IMR-90 (cell line): ENCODE measurements around the gene TGM1. TPM values are rescaled to one million over a fixed set of nuclear protein-coding genes. Genes with fewer than 3 reads are reported as not detected.

Experiments used
- ATAC-seq: fragments of 200-7000 bp; cut with Tn5 transposase; 2 replicates; pipeline ENCODE4 v1.9.1; 2020; ENCODE audit warnings: low read depth, mild to moderate bottlenecking, moderate library complexity
- BruUV-seq: library from RNA; stranded (reverse); fragments of 400-500 nt; replicated peaks from 2 replicates; lab custom pipeline; 2021; lab: Mats Ljungman, UMichigan
- CTCF ChIA-PET: fragments of 300-600 bp; formaldehyde crosslinking; extraction: SDS; loops from one replicate; lab custom pipeline; 2021; ENCODE audit warnings: antibody characterized with exemption; lab: Yijun Ruan, JAX
- POLR2A ChIA-PET: fragments of 300-600 bp; sonication (Branson Sonifier 250); formaldehyde crosslinking; loops from one replicate; lab custom pipeline; 2022; ENCODE audit warnings: antibody characterized with exemption; ENCODE audit not compliant: unreplicated experiment; lab: Charles Lee
- DNase-seq: peaks from one replicate; pipeline ENCODE4 v3.0.0; 2013
- H2AFZ ChIP-seq: replicated peaks from 2 replicates; pipeline ENCODE3; 2013; ENCODE audit warnings: low read length, mild to moderate bottlenecking; ENCODE audit not compliant: poor library complexity
- H2AK5ac ChIP-seq: 2 replicates; pipeline ENCODE4 v1.6.1; 2013; ENCODE audit warnings: low read depth, low read length, inconsistent platforms
- H2AK9ac ChIP-seq: replicated peaks from 2 replicates; pipeline ENCODE3; 2013; ENCODE audit warnings: mild to moderate bottlenecking, low read depth, low read length, moderate library complexity; ENCODE audit not compliant: poor library complexity
- H2BK120ac ChIP-seq: 2 replicates; pipeline ENCODE4 v1.6.1; 2013; ENCODE audit warnings: low read depth, low read length, inconsistent platforms
- H2BK15ac ChIP-seq: 3 replicates; pipeline ENCODE4 v1.6.1; 2013; ENCODE audit warnings: low read depth, low read length, inconsistent platforms
- H2BK20ac ChIP-seq: 2 replicates; pipeline ENCODE4 v1.6.1; 2013; ENCODE audit warnings: low read depth, mild to moderate bottlenecking, inconsistent platforms, low read length, moderate library complexity
- H2BK5ac ChIP-seq: 2 replicates; pipeline ENCODE4 v1.6.1; 2013; ENCODE audit warnings: mild to moderate bottlenecking, low read depth, low read length, inconsistent platforms; ENCODE audit not compliant: poor library complexity, severe bottlenecking
- H3K14ac ChIP-seq: replicated peaks from 2 replicates; pipeline ENCODE4 v1.6.1; 2013; ENCODE audit warnings: low read depth, low read length, inconsistent platforms
- H3K18ac ChIP-seq: 2 replicates; pipeline ENCODE4 v1.6.1; 2013; ENCODE audit warnings: low read depth, low read length, control low read depth
- H3K23ac ChIP-seq: 2 replicates; pipeline ENCODE4 v1.6.1; 2013; ENCODE audit warnings: low read depth, low read length, inconsistent platforms
- H3K27ac ChIP-seq: 2 replicates; pipeline ENCODE4 v1.5.1; 2013; ENCODE audit warnings: mild to moderate bottlenecking, control low read depth, low read length; ENCODE audit not compliant: insufficient read depth
- H3K27me3 ChIP-seq: 2 replicates; pipeline ENCODE4 v1.6.1; 2013; ENCODE audit warnings: low read length; ENCODE audit not compliant: control insufficient read depth, insufficient read depth
- H3K36me3 ChIP-seq: 2 replicates; pipeline ENCODE4 v1.6.1; 2013; ENCODE audit warnings: low read length, mixed read lengths; ENCODE audit not compliant: control insufficient read depth, insufficient read depth
- H3K4ac ChIP-seq: 2 replicates; pipeline ENCODE4 v1.6.1; 2013; ENCODE audit warnings: low read depth, low read length, inconsistent platforms
- H3K4me1 ChIP-seq: 2 replicates; pipeline ENCODE4 v1.6.1; 2013; ENCODE audit warnings: low read length, mixed read lengths; ENCODE audit not compliant: control insufficient read depth, insufficient read depth
- H3K4me2 ChIP-seq: 2 replicates; pipeline ENCODE4 v1.6.1; 2013; ENCODE audit warnings: low read depth, mild to moderate bottlenecking, control low read depth, low read length, moderate library complexity
- H3K4me3 ChIP-seq: 2 replicates; pipeline ENCODE4 v1.5.1; 2013; ENCODE audit warnings: low read depth, mild to moderate bottlenecking, control low read depth, low read length, moderate library complexity; ENCODE audit not compliant: insufficient read depth
- H3K56ac ChIP-seq: 2 replicates; pipeline ENCODE4 v1.6.1; 2013; ENCODE audit warnings: low read length, inconsistent platforms; ENCODE audit not compliant: insufficient read depth; ENCODE audit errors: extremely low read depth
- H3K79me1 ChIP-seq, 2 experiments: 2 replicates each; pipeline ENCODE4 v1.6.1; 2013; ENCODE audit warnings: low read length in 2 of 2, inconsistent platforms in 1 of 2, low read depth in 1 of 2
- H3K9ac ChIP-seq: 2 replicates; pipeline ENCODE4 v1.6.1; 2013; ENCODE audit warnings: low read depth, low read length, control low read depth
- H3K9me1 ChIP-seq: 2 replicates; pipeline ENCODE4 v1.6.1; 2013; ENCODE audit warnings: low read length, inconsistent platforms; ENCODE audit not compliant: insufficient read depth
- H3K9me3 ChIP-seq: 2 replicates; pipeline ENCODE4 v1.6.1; 2013; ENCODE audit warnings: low read length; ENCODE audit not compliant: control insufficient read depth, insufficient read depth
- H4K20me1 ChIP-seq: 2 replicates; pipeline ENCODE4 v1.6.1; 2013; ENCODE audit warnings: low read length, inconsistent platforms; ENCODE audit not compliant: insufficient read depth
- H4K5ac ChIP-seq: 2 replicates; pipeline ENCODE4 v1.6.1; 2013; ENCODE audit warnings: mild to moderate bottlenecking, low read depth, low read length, control low read depth
- H4K8ac ChIP-seq, 2 experiments: 2 replicates each; pipeline ENCODE4 v1.6.1; 2013; ENCODE audit warnings: low read depth in 2 of 2, low read length in 2 of 2, control low read depth in 1 of 2, inconsistent platforms in 1 of 2
- H4K91ac ChIP-seq: 2 replicates; pipeline ENCODE4 v1.6.1; 2013; ENCODE audit warnings: low read depth, low read length, inconsistent platforms; ENCODE audit not compliant: insufficient read depth
- BHLHE40 ChIP-seq: fragments of 150-350 bp; IDR thresholded peaks from 2 replicates; pipeline ENCODE4 v1.6.1; 2016; ENCODE audit warnings: mild to moderate bottlenecking, low read depth, low read length
- CEBPB ChIP-seq: IDR thresholded peaks from 2 replicates; pipeline ENCODE4 v1.6.1; 2012; ENCODE audit warnings: low read depth, low read length, improper control_type of control experiment
- CHD1 ChIP-seq: IDR thresholded peaks from 2 replicates; pipeline ENCODE4 v1.6.1; 2012; ENCODE audit warnings: low read depth, low read length, improper control_type of control experiment
- FOS ChIP-seq: fragments of 150-350 bp; IDR thresholded peaks from 2 replicates; pipeline ENCODE4 v1.6.1; 2016; ENCODE audit warnings: low read depth, low read length
- MAZ ChIP-seq: IDR thresholded peaks from 2 replicates; pipeline ENCODE4 v1.6.1; 2012; ENCODE audit warnings: low read depth, mild to moderate bottlenecking, low read length, improper control_type of control experiment, moderate library complexity, borderline replicate concordance
- NFE2L2 ChIP-seq: fragments of 150-350 bp; IDR thresholded peaks from 2 replicates; pipeline ENCODE4 v1.6.1; 2016; ENCODE audit warnings: low read depth, mild to moderate bottlenecking, low read length
- POLR2A ChIP-seq: IDR thresholded peaks from 2 replicates; pipeline ENCODE4 v1.6.1; 2012; ENCODE audit warnings: mild to moderate bottlenecking, low read depth, low read length
- RAD21 ChIP-seq: IDR thresholded peaks from 2 replicates; pipeline ENCODE4 v1.6.1; 2012; ENCODE audit warnings: low read length, improper control_type of control experiment
- RCOR1 ChIP-seq: IDR thresholded peaks from 2 replicates; pipeline ENCODE4 v1.6.1; 2012; ENCODE audit warnings: mild to moderate bottlenecking, low read length, improper control_type of control experiment; ENCODE audit not compliant: insufficient replicate concordance
- WGBS, 2 experiments: methylation state at CpG; one replicate each; pipeline versions ENCODE4 v1.1.5 to v1.1.7; 2013; ENCODE audit warnings: missing lambda C conversion rate in 2 of 2; ENCODE audit not compliant: insufficient read length in 1 of 2; ENCODE audit errors: extremely low coverage in 2 of 2; 5-methylcytosine and 5-hydroxymethylcytosine counted together
- dilution Hi-C: fragments of 300-500 bp; cut with HindIII; formaldehyde crosslinking; loops from one replicate; pipeline ENCODE4 v1.14.3; 2018; ENCODE audit warnings: low sequenced_read_pairs; ENCODE audit not compliant: unreplicated experiment
- in situ Hi-C: fragments of 300-500 bp; cut with MboI; formaldehyde crosslinking; loops from 3 replicates; pipeline ENCODE4 v1.14.3; 2019; ENCODE audit warnings: low sequenced_read_pairs, inconsistent platforms, mixed read lengths
- intact Hi-C: fragments of 100-400 bp; cut with micrococcal nuclease; formaldehyde crosslinking; loops from 2 replicates; pipeline ENCODE4 v1.10.0; 2022
- polyA plus RNA-seq, 3 experiments: library from polyadenylated mRNA; depleted of rRNA; stranded (reverse); fragments of >200 nt; gene quantifications; 2 replicates each; pipeline ENCODE4 v1.2.3, GENCODE V29; 2012; ENCODE audit warnings: low replicate concordance in 1 of 3
- total RNA-seq: library from RNA; depleted of rRNA; stranded (reverse); fragments of >200 nt; gene quantifications from 2 replicates; pipeline ENCODE4 v1.2.3, GENCODE V29; 2012
- TF ChIP-seq, protein P1 (sequence below): fragments of 150-350 bp; IDR thresholded peaks from 2 replicates; pipeline ENCODE4 v1.6.1; 2016; ENCODE audit warnings: low read depth, mild to moderate bottlenecking, low read length, moderate library complexity, borderline replicate concordance
- TF ChIP-seq, protein P2 (sequence below): conservative IDR thresholded peaks from 2 replicates; pipeline ENCODE4 v1.5.1; 2012; ENCODE audit warnings: mild to moderate bottlenecking, low read depth, low read length, improper control_type of control experiment
- TF ChIP-seq, protein P3 (sequence below): fragments of 150-350 bp; IDR thresholded peaks from 2 replicates; pipeline ENCODE4 v1.6.1; 2017; ENCODE audit warnings: mild to moderate bottlenecking, antibody characterized with exemption, low read length, low read depth

TGM1 gene
- total and polyA plus RNA-seq, 2 of the 4 experiments (the other 2 are of a cell fraction), result 0.72 to 3.3 TPM

DNA sequence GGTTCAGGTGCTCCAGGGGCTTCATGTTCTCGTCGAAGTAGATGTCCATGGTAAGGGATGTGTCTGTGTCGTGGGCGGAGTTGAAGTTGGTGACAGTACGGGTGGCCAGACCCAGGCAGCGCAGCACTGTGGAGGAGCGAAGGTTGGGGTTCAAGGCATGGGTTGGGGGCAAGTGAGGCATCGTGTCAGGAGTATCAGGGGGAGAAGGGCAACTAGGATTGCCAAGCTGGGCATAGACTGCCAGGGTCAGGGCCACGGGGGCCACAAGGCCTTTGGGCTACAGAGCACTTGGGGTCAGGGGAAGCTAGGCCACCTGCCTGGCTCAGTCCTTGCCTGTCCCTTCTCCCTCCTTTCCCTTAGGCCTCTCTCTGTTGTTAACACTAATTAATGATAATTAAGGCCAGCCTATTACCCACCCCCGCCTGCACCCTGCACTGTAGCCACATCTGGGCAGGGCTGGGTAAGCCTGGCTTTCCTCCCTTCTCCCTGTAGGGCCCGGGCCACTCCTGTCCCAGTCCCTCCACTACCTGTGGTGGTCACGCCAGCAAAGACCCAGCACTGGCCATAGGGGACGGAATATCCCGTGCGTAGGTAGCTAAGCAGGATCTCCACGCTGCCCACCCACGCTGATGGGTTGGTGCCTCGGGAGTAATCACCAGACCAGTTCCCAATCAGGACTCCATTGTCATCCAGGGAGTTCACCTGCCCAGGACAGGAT lies 4.3 kb downstream of the TGM1 start:
- Histone ChIP-seq H3K27ac (no peak overlapping the region; the same call in 1 of the 2 replicates), H3K4me1 (peaks cover 8% of the 10 kb centered on the region), H3K27me3 (no peaks in the 10 kb centered on the region), H3K79me1 (peaks cover 0 to 2% of the 10 kb centered on the region in 2 experiments; a peak in 1 of 4 replicates), H3K56ac (no peak overlapping the region), H2AK5ac (peak overlapping the region; percentile 84), H2BK15ac (peak overlapping the region; percentile 68; the same call in 1 of the 3 replicates), H2BK120ac (peak overlapping the region; percentile 79), H3K18ac (no peak overlapping the region), H3K4me3 (no peak overlapping the region), H4K20me1 (no peaks in the 10 kb centered on the region), H3K14ac (no peak overlapping the region), H4K5ac (no peak overlapping the region), H4K8ac (peak overlapping the region; percentile 65 to 67; a peak in 2 of 4 replicates), H2AK9ac (peak overlapping the region; percentile 96), H2BK20ac (peak overlapping the region; percentile 42; the same call in 1 of the 2 replicates), H3K4me2 (no peak overlapping the region), H2BK5ac (no peak overlapping the region), H4K91ac (peak overlapping the region; percentile 79), H3K23ac (no peak overlapping the region), H3K36me3 (peaks cover 2% of the 10 kb centered on the region; the same call in 1 of the 2 replicates), H2AFZ (peak overlapping the region; percentile 82), H3K9me1 (peaks cover 16% of the 10 kb centered on the region; the same call in 1 of the 2 replicates), H3K9ac (no peak overlapping the region), H3K9me3 (no peaks in the 10 kb centered on the region), H3K4ac (peak overlapping the region; percentile 60; the same call in 1 of the 2 replicates)
- 92% methylated on average over 7 of the region's 18 CpGs; no CpG with 5 or more reads in 1 of the 2 experiments for WGBS, 2 experiments
- intact Hi-C loops, result no loop called here
- no peak for TF ChIP-seq BHLHE40
- TF ChIP-seq CHD1, result no peak
- TF ChIP-seq POLR2A, result no peak
- TF ChIP-seq FOS, result no peak
- no peak for TF ChIP-seq RCOR1
- TF ChIP-seq NFE2L2, result no peak
- no peak for TF ChIP-seq MAZ
- TF ChIP-seq CEBPB, result no peak
- TF ChIP-seq, protein P1, sequence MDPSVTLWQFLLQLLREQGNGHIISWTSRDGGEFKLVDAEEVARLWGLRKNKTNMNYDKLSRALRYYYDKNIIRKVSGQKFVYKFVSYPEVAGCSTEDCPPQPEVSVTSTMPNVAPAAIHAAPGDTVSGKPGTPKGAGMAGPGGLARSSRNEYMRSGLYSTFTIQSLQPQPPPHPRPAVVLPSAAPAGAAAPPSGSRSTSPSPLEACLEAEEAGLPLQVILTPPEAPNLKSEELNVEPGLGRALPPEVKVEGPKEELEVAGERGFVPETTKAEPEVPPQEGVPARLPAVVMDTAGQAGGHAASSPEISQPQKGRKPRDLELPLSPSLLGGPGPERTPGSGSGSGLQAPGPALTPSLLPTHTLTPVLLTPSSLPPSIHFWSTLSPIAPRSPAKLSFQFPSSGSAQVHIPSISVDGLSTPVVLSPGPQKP, result no peak
- TF ChIP-seq, protein P2, sequence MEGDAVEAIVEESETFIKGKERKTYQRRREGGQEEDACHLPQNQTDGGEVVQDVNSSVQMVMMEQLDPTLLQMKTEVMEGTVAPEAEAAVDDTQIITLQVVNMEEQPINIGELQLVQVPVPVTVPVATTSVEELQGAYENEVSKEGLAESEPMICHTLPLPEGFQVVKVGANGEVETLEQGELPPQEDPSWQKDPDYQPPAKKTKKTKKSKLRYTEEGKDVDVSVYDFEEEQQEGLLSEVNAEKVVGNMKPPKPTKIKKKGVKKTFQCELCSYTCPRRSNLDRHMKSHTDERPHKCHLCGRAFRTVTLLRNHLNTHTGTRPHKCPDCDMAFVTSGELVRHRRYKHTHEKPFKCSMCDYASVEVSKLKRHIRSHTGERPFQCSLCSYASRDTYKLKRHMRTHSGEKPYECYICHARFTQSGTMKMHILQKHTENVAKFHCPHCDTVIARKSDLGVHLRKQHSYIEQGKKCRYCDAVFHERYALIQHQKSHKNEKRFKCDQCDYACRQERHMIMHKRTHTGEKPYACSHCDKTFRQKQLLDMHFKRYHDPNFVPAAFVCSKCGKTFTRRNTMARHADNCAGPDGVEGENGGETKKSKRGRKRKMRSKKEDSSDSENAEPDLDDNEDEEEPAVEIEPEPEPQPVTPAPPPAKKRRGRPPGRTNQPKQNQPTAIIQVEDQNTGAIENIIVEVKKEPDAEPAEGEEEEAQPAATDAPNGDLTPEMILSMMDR, result no peak
- no peak for TF ChIP-seq RAD21
- TF ChIP-seq, protein P3, sequence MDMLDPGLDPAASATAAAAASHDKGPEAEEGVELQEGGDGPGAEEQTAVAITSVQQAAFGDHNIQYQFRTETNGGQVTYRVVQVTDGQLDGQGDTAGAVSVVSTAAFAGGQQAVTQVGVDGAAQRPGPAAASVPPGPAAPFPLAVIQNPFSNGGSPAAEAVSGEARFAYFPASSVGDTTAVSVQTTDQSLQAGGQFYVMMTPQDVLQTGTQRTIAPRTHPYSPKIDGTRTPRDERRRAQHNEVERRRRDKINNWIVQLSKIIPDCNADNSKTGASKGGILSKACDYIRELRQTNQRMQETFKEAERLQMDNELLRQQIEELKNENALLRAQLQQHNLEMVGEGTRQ, result no peak
- BruUV-seq, result no TSS peak
- DNase-seq (no peak), ATAC-seq (no peak)
- dilution Hi-C loops, result no loop called here
- ChIA-PET POLR2A (no interaction called here), CTCF (no interaction called here)
- in situ Hi-C loops, result no loop called here
